Endodermal cell (in vitro differentiated cells): Measurements from ENCODE around the gene USP13. TPM values are rescaled to one million over a fixed set of nuclear protein-coding genes. Genes with fewer than 3 reads are reported as not detected.
"Not testable (repeated sequence)": the region's sequence is repeated elsewhere in the genome, so short reads cannot be mapped to it uniquely, and the experiment has no call there.

Experiments used
- DNase-seq: peaks from one replicate; pipeline ENCODE4 v3.0.0-alpha.2; 2017
- H3K27ac ChIP-seq: 2 replicates; pipeline ENCODE4 v1.5.1; 2013; ENCODE audit warnings: mild to moderate bottlenecking, low read depth, low read length, moderate library complexity
- H3K27me3 ChIP-seq: 2 replicates; pipeline ENCODE4 v1.6.1; 2013; ENCODE audit warnings: mild to moderate bottlenecking, low read length, moderate library complexity; ENCODE audit not compliant: insufficient read depth, control insufficient read depth, poor library complexity, severe bottlenecking
- H3K36me3 ChIP-seq: 2 replicates; pipeline ENCODE4 v1.7.0; 2013; ENCODE audit warnings: mild to moderate bottlenecking, low read length, moderate library complexity; ENCODE audit not compliant: control insufficient read depth, insufficient read depth
- H3K4me1 ChIP-seq: one replicate; pipeline ENCODE4 v1.7.0; 2013; ENCODE audit warnings: low read length; ENCODE audit not compliant: control insufficient read depth, insufficient read depth
- H3K4me3 ChIP-seq: 2 replicates; pipeline ENCODE4 v1.5.1; 2013; ENCODE audit warnings: mild to moderate bottlenecking, low read length, moderate library complexity
- H3K9ac ChIP-seq: 2 replicates; pipeline ENCODE4 v1.6.1; 2013; ENCODE audit warnings: mild to moderate bottlenecking, low read length, moderate library complexity; ENCODE audit not compliant: poor library complexity, severe bottlenecking; ENCODE audit errors: extremely low read depth
- H3K9me3 ChIP-seq: 2 replicates; pipeline ENCODE4 v1.6.1; 2013; ENCODE audit warnings: mild to moderate bottlenecking, low read length, moderate library complexity; ENCODE audit not compliant: control insufficient read depth
- H3K27ac Mint-ChIP-seq: 2 replicates; pipeline ENCODE4 v1.8.0; 2020; ENCODE audit warnings: mixed read lengths
- H3K27me3 Mint-ChIP-seq: 2 replicates; pipeline ENCODE4 v1.8.0; 2021; ENCODE audit warnings: mild to moderate bottlenecking, mixed read lengths; ENCODE audit not compliant: insufficient read depth
- H3K36me3 Mint-ChIP-seq: 2 replicates; pipeline ENCODE4 v1.8.0; 2020; ENCODE audit warnings: low read depth, mixed read lengths
- H3K4me1 Mint-ChIP-seq: 2 replicates; pipeline ENCODE4 v1.8.0; 2020; ENCODE audit warnings: mixed read lengths
- H3K4me3 Mint-ChIP-seq: 2 replicates; pipeline ENCODE4 v1.8.0; 2020; ENCODE audit warnings: mild to moderate bottlenecking, moderate library complexity, mixed read lengths
- H3K9me3 Mint-ChIP-seq: 2 replicates; pipeline ENCODE4 v1.8.0; 2020; ENCODE audit warnings: mild to moderate bottlenecking, mixed read lengths
- CTCF ChIP-seq: fragments of 200-600 bp; sonication (generic); conservative IDR thresholded peaks from 2 replicates; pipeline ENCODE4 v1.5.0; 2021; ENCODE audit warnings: antibody characterized with exemption, mild to moderate bottlenecking
- WGBS, 2 experiments: methylation state at CpG; one replicate each; pipeline versions ENCODE4 v1.1.5 to v1.1.7; 2013; ENCODE audit warnings: missing lambda C conversion rate in 2 of 2, mixed read lengths in 1 of 2; ENCODE audit not compliant: insufficient coverage in 1 of 2, insufficient read length in 1 of 2; 5-methylcytosine and 5-hydroxymethylcytosine counted together
- total RNA-seq, 2 donors: library from RNA; stranded (reverse); fragmentation: NEBNext Ultra II Directional in 1 of 2; extraction: Animal tissue kit (Norgen Biotek cat#: 25700) in 1 of 2; gene quantifications; 2 replicates in 1 of 2; 3 replicates in 1 of 2; pipeline ENCODE4 v1.2.1, GENCODE V29; 2021

The USP13 gene
- total RNA-seq, 2 donors from 2014 or later, result 24.7 to 25.5 TPM

GRCh38 chr3:179640469-179640868 lies 12.4 kb upstream of the USP13 start:
- Mint-ChIP-seq H3K27ac (no peak overlapping the region), H3K27me3 (no peaks in the 10 kb centered on the region), H3K4me3 (no peak overlapping the region), H3K36me3 (peaks cover 2% of the 10 kb centered on the region), H3K4me1 (peaks cover 5% of the 10 kb centered on the region), H3K9me3 (peaks cover 2% of the 10 kb centered on the region)
- Histone ChIP-seq H3K27ac (no peak overlapping the region), H3K4me1 (no peaks in the 10 kb centered on the region), H3K9me3 (no peaks in the 10 kb centered on the region), H3K4me3 (no peak overlapping the region), H3K9ac (no peak overlapping the region), H3K36me3 (no peaks in the 10 kb centered on the region), H3K27me3 (no peaks in the 10 kb centered on the region)
- 97% methylated on average over 1 of the region's 1 CpG; no CpG with 5 or more reads in 1 of the 2 experiments for WGBS, 2 experiments
- TF ChIP-seq CTCF, result no peak
- no peak for DNase-seq

GRCh38 chr3:179642871-179643270 lies 10.0 kb upstream of the USP13 start:
- no peak for DNase-seq
- no peak overlapping the region for H3K27ac Mint-ChIP-seq
- H3K27me3 Mint-ChIP-seq, result no peaks in the 10 kb centered on the region
- H3K9me3 ChIP-seq, result no peaks in the 10 kb centered on the region
- H3K4me1 Mint-ChIP-seq, result peaks cover 5% of the 10 kb centered on the region
- no peaks in the 10 kb centered on the region for H3K4me1 ChIP-seq
- no peaks in the 10 kb centered on the region for H3K36me3 ChIP-seq
- no peak overlapping the region for H3K4me3 ChIP-seq
- no peak overlapping the region for H3K4me3 Mint-ChIP-seq
- no peaks in the 10 kb centered on the region for H3K27me3 ChIP-seq
- H3K9ac ChIP-seq, result no peak overlapping the region
- no peak overlapping the region for H3K27ac ChIP-seq
- H3K36me3 Mint-ChIP-seq, result peaks cover 2% of the 10 kb centered on the region
- peaks cover 2% of the 10 kb centered on the region for H3K9me3 Mint-ChIP-seq
- TF ChIP-seq CTCF, result no peak
- 78 to 92% methylated on average over 3 of the region's 3 CpGs for WGBS, 2 experiments

DNA sequence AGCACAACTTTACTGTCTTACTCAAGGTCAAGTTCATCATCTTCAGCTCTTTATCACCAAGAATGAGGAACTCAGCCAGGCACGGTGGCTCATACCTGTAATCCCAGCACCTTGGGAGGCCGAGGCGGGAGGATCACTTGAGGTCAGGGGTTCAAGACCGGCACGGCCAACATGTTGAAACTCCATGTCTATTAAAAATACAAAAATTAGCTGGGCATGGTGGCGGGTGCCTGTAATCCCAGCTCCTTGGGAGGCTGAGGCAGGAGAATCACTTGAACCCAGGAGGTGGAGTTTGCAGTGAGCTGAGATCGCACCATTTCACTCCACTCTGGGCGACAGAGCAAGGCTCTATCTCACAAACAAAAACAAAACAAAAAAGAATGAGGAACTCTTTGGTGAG lies 9.0 kb upstream of the USP13 start:
- H3K4me1 Mint-ChIP-seq, result not testable (repeated sequence)

GRCh38 chr3:179646177-179646576 lies 6.7 kb upstream of the USP13 start:
- no peak overlapping the region for H3K9ac ChIP-seq

More for the DNA sequence above, 9.0 kb upstream of the USP13 start:
- H3K4me1 ChIP-seq, DNase-seq, H3K27me3 ChIP-seq, H3K27ac ChIP-seq, H3K36me3 ChIP-seq, H3K36me3 Mint-ChIP-seq, H3K9ac ChIP-seq, H3K27me3 Mint-ChIP-seq, H3K4me3 ChIP-seq, H3K9me3 ChIP-seq, H3K4me3 Mint-ChIP-seq, H3K27ac Mint-ChIP-seq, H3K9me3 Mint-ChIP-seq: not testable (repeated sequence)
- 91 to 92% methylated on average over 7 of the region's 8 CpGs for WGBS, 2 experiments

More at GRCh38 chr3:179646177-179646576, 6.7 kb upstream of the USP13 start:
- Histone ChIP-seq H3K4me1 (no peaks in the 10 kb centered on the region), H3K27me3 (no peaks in the 10 kb centered on the region), H3K4me3 (no peak overlapping the region), H3K27ac (no peak overlapping the region), H3K36me3 (no peaks in the 10 kb centered on the region), H3K9me3 (no peaks in the 10 kb centered on the region)
- no peak for TF ChIP-seq CTCF
- 88 to 100% methylated on average over 1 to 3 of the region's 3 CpGs for WGBS, 2 experiments
- DNase-seq, result no peak
- no peaks in the 10 kb centered on the region for H3K9me3 Mint-ChIP-seq
- no peak overlapping the region for H3K4me3 Mint-ChIP-seq
- H3K4me1 Mint-ChIP-seq, result peaks cover 5% of the 10 kb centered on the region
- peaks cover 1% of the 10 kb centered on the region for H3K27me3 Mint-ChIP-seq
- H3K27ac Mint-ChIP-seq, result no peak overlapping the region
- no peaks in the 10 kb centered on the region for H3K36me3 Mint-ChIP-seq
